ENCODE results near the gene CCNE1. TPM values are rescaled to one million over a fixed set of nuclear protein-coding genes. Genes with fewer than 3 reads are reported as not detected.

CCNE1 gene
- total and polyA plus RNA-seq, 9 of the 15 experiments (the other 6 are each of a cell fraction or from before 2014, with no cell fraction given): 6.2 to 41.0 (median 31.6) TPM

DNA sequence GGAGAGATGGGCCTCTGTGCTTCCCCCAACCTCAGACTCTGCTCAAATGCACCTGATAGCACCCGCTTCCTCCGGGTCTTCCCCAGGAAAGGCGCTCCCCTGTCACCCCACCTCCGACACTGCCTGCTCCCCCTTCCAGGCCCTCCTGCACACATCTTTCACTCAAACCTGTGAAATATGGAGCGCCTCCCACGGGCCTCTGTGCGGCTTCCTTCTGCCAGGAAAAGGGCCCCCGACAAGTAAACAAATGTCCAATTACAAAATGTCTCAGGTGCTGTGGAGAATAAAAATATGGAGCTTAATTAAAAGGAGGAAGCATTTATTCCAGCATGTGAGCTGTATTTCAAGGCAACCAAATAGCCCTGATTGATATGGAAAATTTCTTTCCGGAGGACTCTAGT, 15.6 kb upstream of the CCNE1 start:
- ATAC-seq (no peak; the same call in 2 of the 3 replicates), DNase-seq (ENCODE audit: extremely low read depth in 1 of 4, low spot score in 3 of 4) (no peak), FAIRE-seq (no peak)
- Histone ChIP-seq H3K27me3 (ENCODE audit: control insufficient read depth in 2 of 2, insufficient read depth in 2 of 2, low read length in 2 of 2) (peaks cover 24 to 42% of the 10 kb centered on the region in 2 experiments), H3K4me3 (no peak overlapping the region), H3K36me3 (ENCODE audit: control insufficient read depth, insufficient read depth, low read length) (no peaks in the 10 kb centered on the region), H3K4me1 (replicated peaks in 1 of 2; ENCODE audit: control insufficient read depth in 2 of 2, insufficient read depth in 2 of 2, low read length in 2 of 2) (no peaks in the 10 kb centered on the region; a peak in 1 of 5 replicates), H3K4me2 (ENCODE audit: insufficient read depth, low read length) (no peak overlapping the region), H3K79me2 (ENCODE audit: control insufficient read depth, insufficient read depth, low read length) (no peaks in the 10 kb centered on the region), H3K27ac (ENCODE audit: extremely low read depth, low read depth, low read length) (no peak overlapping the region), H3K9ac (ENCODE audit: insufficient read depth in 1 of 2, low read depth in 2 of 2, low read length in 2 of 2) (no peak overlapping the region), H3K9me3 (replicated peaks; ENCODE audit: control insufficient read depth, insufficient read depth, low read depth, low read length) (no peaks in the 10 kb centered on the region), H3K9me1 (ENCODE audit: control insufficient read depth, insufficient read depth, low read length) (no peaks in the 10 kb centered on the region), H2AFZ (ENCODE audit: low read depth, low read length) (no peak overlapping the region), H4K20me1 (replicated peaks; ENCODE audit: control insufficient read depth, insufficient read depth, low read length) (0 out of 2 replicates have a peak, but pooled peaks cover 7% of the 10 kb centered on the region)
- in situ Hi-C loops (cut with MboI) (no loop called here), intact Hi-C loops (cut with micrococcal nuclease) (no loop called here)
- BruUV-seq (replicated peaks): no TSS peak
- ChIA-PET POLR2A (interaction anchor here (0.9 kb wide), 1 partner anchor 11 kb away, joined by 4 read pairs; no protein-coding TSS in a partner anchor), CTCF (ENCODE audit: low intra/inter-chr PET ratio) (no interaction called here)
- WGBS (ENCODE audit: insufficient coverage, low coverage, missing lambda C conversion rate): 10% methylated on average over 9 of the region's 9 CpGs
- TF ChIP-seq ARNT (IDR thresholded peaks at IDR 0.05): no peak
- TF ChIP-seq ZNF408 (CRISPR knock-in tag; IDR thresholded peaks at IDR 0.05; ENCODE audit: low read depth): no peak
- TF ChIP-seq HDAC2 (IDR thresholded peaks at IDR 0.05): no peak
- TF ChIP-seq MTA1 (IDR thresholded peaks at IDR 0.05; ENCODE audit: borderline replicate concordance): no peak
- no peak for TF ChIP-seq BACH1 (tag; IDR thresholded peaks at IDR 0.05)
- no peak for TF ChIP-seq ZNF212 (CRISPR knock-in tag; IDR thresholded peaks at IDR 0.05)
- no peak for TF ChIP-seq ILK (tag; IDR thresholded peaks at IDR 0.05; ENCODE audit: borderline replicate concordance, low read depth)
- no peak for TF ChIP-seq BRD9 (IDR thresholded peaks at IDR 0.05; ENCODE audit: low read depth, partially characterized antibody)
- no peak for TF ChIP-seq ZNF232 (CRISPR knock-in tag; IDR thresholded peaks at IDR 0.05)
- no peak for TF ChIP-seq SNRNP70 (optimal IDR thresholded peaks at IDR 0.05; ENCODE audit: low read depth, low read length)
- TF ChIP-seq SMARCB1 (IDR thresholded peaks at IDR 0.05; ENCODE audit: insufficient read length, low read depth): no peak
- TF ChIP-seq RAD21 (CRISPR knock-in tag; conservative IDR thresholded peaks at IDR 0.05 in 1 of 2, IDR thresholded peaks at IDR 0.05 in 1 of 2): no peak
- TF ChIP-seq GTF3C2 (IDR thresholded peaks at IDR 0.05; ENCODE audit: borderline replicate concordance, extremely low read depth, insufficient read length): no peak
- no peak for TF ChIP-seq ARID3B (CRISPR knock-in tag; IDR thresholded peaks at IDR 0.05; ENCODE audit: borderline replicate concordance)
- no peak for TF ChIP-seq MCM5 (IDR thresholded peaks at IDR 0.05; ENCODE audit: low read depth)
- TF ChIP-seq ZNF586 (CRISPR knock-in tag; conservative IDR thresholded peaks at IDR 0.05): no peak
- TF ChIP-seq E2F3 (CRISPR knock-in tag; IDR thresholded peaks at IDR 0.05): no peak
- TF ChIP-seq, protein P1, sequence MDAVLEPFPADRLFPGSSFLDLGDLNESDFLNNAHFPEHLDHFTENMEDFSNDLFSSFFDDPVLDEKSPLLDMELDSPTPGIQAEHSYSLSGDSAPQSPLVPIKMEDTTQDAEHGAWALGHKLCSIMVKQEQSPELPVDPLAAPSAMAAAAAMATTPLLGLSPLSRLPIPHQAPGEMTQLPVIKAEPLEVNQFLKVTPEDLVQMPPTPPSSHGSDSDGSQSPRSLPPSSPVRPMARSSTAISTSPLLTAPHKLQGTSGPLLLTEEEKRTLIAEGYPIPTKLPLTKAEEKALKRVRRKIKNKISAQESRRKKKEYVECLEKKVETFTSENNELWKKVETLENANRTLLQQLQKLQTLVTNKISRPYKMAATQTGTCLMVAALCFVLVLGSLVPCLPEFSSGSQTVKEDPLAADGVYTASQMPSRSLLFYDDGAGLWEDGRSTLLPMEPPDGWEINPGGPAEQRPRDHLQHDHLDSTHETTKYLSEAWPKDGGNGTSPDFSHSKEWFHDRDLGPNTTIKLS (IDR thresholded peaks at IDR 0.05; ENCODE audit: borderline replicate concordance, low read depth): no peak
- no peak for TF ChIP-seq ZNF121 (CRISPR knock-in tag; conservative IDR thresholded peaks at IDR 0.05)
